T-cell (primary cell): Measurements from ENCODE around the gene CHERP. TPM values are rescaled to one million over a fixed set of nuclear protein-coding genes. Genes with fewer than 3 reads are reported as not detected.

Experiments
- ATAC-seq, 4 experiments: fragments of 200-7000 bp in 3 of 4; fragments of 150-1000 bp in 1 of 4; cut with Tn5 transposase; replicated peaks in 1 of 4; 1 replicate in 3 of 4; 2 replicates in 1 of 4; pipeline ENCODE4 v1.10.0; 2021; ENCODE audit warnings: moderate library complexity in 3 of 4, mild to moderate bottlenecking in 2 of 4, moderate number of reproducible peaks in 1 of 4
- CTCF ChIA-PET, 2 donors: fragments of 300-600 bp; sonication (Branson Sonifier 250); formaldehyde crosslinking; loops; one replicate each; lab custom pipeline; 2022; ENCODE audit warnings: antibody characterized with exemption in 2 of 2; lab: Charles Lee
- POLR2A ChIA-PET, 2 donors: fragments of 300-600 bp; sonication (Branson Sonifier 250); formaldehyde crosslinking; loops; one replicate each; lab custom pipeline; 2022; ENCODE audit warnings: antibody characterized with exemption in 2 of 2; lab: Charles Lee
- DNase-seq, 35 experiments: peaks; one replicate each; pipeline versions ENCODE4 v3.0.0 to v3.0.0-alpha.2; 2013 to 2023
- H3K27ac ChIP-seq: one replicate; pipeline ENCODE4 v1.5.1; 2013; ENCODE audit warnings: low read length
- H3K27me3 ChIP-seq, 2 experiments: replicated peaks in 1 of 2; 1 replicate in 1 of 2; 2 replicates in 1 of 2; pipeline versions ENCODE4 v1.6.1 to v1.7.0; 2013; ENCODE audit warnings: low read length in 1 of 2, mixed read lengths in 1 of 2; ENCODE audit not compliant: control insufficient read depth in 2 of 2, insufficient read depth in 2 of 2; ENCODE audit errors: extremely low read depth in 1 of 2
- H3K36me3 ChIP-seq, 2 donors: 1 replicate in 1 of 2; 2 replicates in 1 of 2; pipeline versions ENCODE4 v1.6.1 to v1.7.0; 2013; ENCODE audit warnings: low read length in 1 of 2; ENCODE audit not compliant: control insufficient read depth in 2 of 2, insufficient read depth in 1 of 2; ENCODE audit errors: extremely low read depth in 1 of 2
- H3K4me1 ChIP-seq, 2 experiments: 1 replicate in 1 of 2; 2 replicates in 1 of 2; pipeline versions ENCODE4 v1.6.1 to v1.7.0; 2013; ENCODE audit warnings: low read length in 2 of 2, mixed read lengths in 1 of 2; ENCODE audit not compliant: insufficient read depth in 2 of 2, control insufficient read depth in 1 of 2; ENCODE audit errors: extremely low read depth in 1 of 2
- H3K4me3 ChIP-seq, 2 donors: 1 replicate in 1 of 2; 2 replicates in 1 of 2; pipeline versions ENCODE4 v1.5.1 to v1.7.0; 2013; ENCODE audit warnings: mild to moderate bottlenecking in 2 of 2, low read length in 1 of 2, moderate library complexity in 1 of 2; ENCODE audit not compliant: control insufficient read depth in 1 of 2; ENCODE audit errors: extremely low read depth in 1 of 2
- H3K9me3 ChIP-seq: 2 replicates; pipeline ENCODE4 v1.7.0; 2013
- H3K27ac Mint-ChIP-seq, 2 donors: one replicate each; pipeline ENCODE4 v1.8.0; 2020 to 2021; ENCODE audit warnings: mild to moderate bottlenecking in 2 of 2, mixed read lengths in 2 of 2
- H3K27me3 Mint-ChIP-seq, 2 donors: one replicate each; pipeline ENCODE4 v1.8.0; 2021 to 2022; ENCODE audit warnings: mixed read lengths in 2 of 2
- H3K36me3 Mint-ChIP-seq: one replicate; pipeline ENCODE4 v1.8.0; 2021; ENCODE audit warnings: mixed read lengths
- H3K4me1 Mint-ChIP-seq, 3 donors: one replicate each; pipeline ENCODE4 v1.8.0; 2020 to 2022; ENCODE audit warnings: mixed read lengths in 3 of 3, mild to moderate bottlenecking in 1 of 3
- H3K4me3 Mint-ChIP-seq, 3 donors: one replicate each; pipeline ENCODE4 v1.8.0; 2020 to 2022; ENCODE audit warnings: mild to moderate bottlenecking in 3 of 3, mixed read lengths in 3 of 3, moderate library complexity in 3 of 3
- H3K9me3 Mint-ChIP-seq, 3 donors: one replicate each; pipeline ENCODE4 v1.8.0; 2020 to 2022; ENCODE audit warnings: mixed read lengths in 3 of 3
- WGBS: methylation state at CpG from one replicate; pipeline ENCODE4 v1.1.5; 2013; ENCODE audit warnings: missing lambda C conversion rate; ENCODE audit not compliant: insufficient coverage; 5-methylcytosine and 5-hydroxymethylcytosine counted together
- total RNA-seq, 35 experiments: library from RNA in 6 of 35; stranded (reverse) in 6 of 35; fragments of 120-200 nt in 1 of 35; gene quantifications; one replicate each; pipeline versions ENCODE4 v1.2.1 to v1.2.4 and lab custom pipeline; 2013 to 2026

Gene CHERP
- total RNA-seq, 5 donors from 2014 or later (not counting 1 experiment from before 2014, with no cell fraction given) = 52.6 to 76.7 (median 70.3) TPM

- Mint-ChIP-seq H3K4me3 (no peak overlapping the region), H3K27me3 (no peaks in the 10 kb centered on the region), H3K9me3 (no peaks in the 10 kb centered on the region), H3K36me3 (peaks cover 37% of the 10 kb centered on the region), H3K4me1 (peaks cover 0 to 2% (median 2%) of the 10 kb centered on the region in 3 donors), H3K27ac (no peak overlapping the region)
- peaks cover 45 to 87% of the 10 kb centered on the region in 2 donors for H3K36me3 ChIP-seq
- WGBS = 96% methylated on average over 26 of the region's 43 CpGs
- ChIA-PET POLR2A (no interaction called here), CTCF (no interaction called here)
- no peak overlapping the region for H3K4me3 ChIP-seq
- no peaks in the 10 kb centered on the region for H3K9me3 ChIP-seq
- ATAC-seq (no peak), DNase-seq (no peak)
- H3K27me3 ChIP-seq = no peaks in the 10 kb centered on the region
- H3K27ac ChIP-seq = no peak overlapping the region
- H3K4me1 ChIP-seq = no peaks in the 10 kb centered on the region
Observed at GRCh38 chr19:16530540-16531379, 11.5 kb downstream of the CHERP start.

GRCh38 chr19:16529466-16530144, 12.6 kb downstream of the CHERP start:
- Histone ChIP-seq H3K36me3 (peaks cover 37 to 89% of the 10 kb centered on the region in 2 donors), H3K4me1 (no peaks in the 10 kb centered on the region), H3K27me3 (no peaks in the 10 kb centered on the region), H3K9me3 (no peaks in the 10 kb centered on the region), H3K4me3 (no peak overlapping the region), H3K27ac (no peak overlapping the region)
- Mint-ChIP-seq H3K4me3 (no peak overlapping the region), H3K36me3 (peaks cover 36% of the 10 kb centered on the region), H3K27me3 (no peaks in the 10 kb centered on the region), H3K4me1 (no peaks in the 10 kb centered on the region), H3K27ac (no peak overlapping the region), H3K9me3 (no peaks in the 10 kb centered on the region)
- DNase-seq (no peak), ATAC-seq (no peak)
- 93% methylated on average over 25 of the region's 25 CpGs for WGBS
- ChIA-PET POLR2A (interaction anchor here in 1 of 2 donors (0.6 kb wide), 1 partner anchor 34 kb away, joined by 3 read pairs; the partner anchor contains the start of gene CALR3), CTCF (interaction anchor here in 1 of 2 donors (0.6 kb wide), 1 partner anchor 133 kb away, joined by 3 read pairs; no protein-coding TSS in a partner anchor)

- H3K36me3 ChIP-seq = peaks cover 29 to 95% of the 10 kb centered on the region in 2 donors
- POLR2A ChIA-PET = interaction anchor here (0.6 to 0.8 kb wide), 3 partner anchors 30 to 52 kb away, joined by 3 to 6 read pairs (median 4); no protein-coding TSS in a partner anchor
- H3K4me3 Mint-ChIP-seq = no peak overlapping the region
- WGBS = 100% methylated on average over 1 of the region's 12 CpGs
- no peaks in the 10 kb centered on the region for H3K27me3 Mint-ChIP-seq
- peak in 2 of 4 experiments; percentile 57 to 59 for ATAC-seq
- H3K27me3 ChIP-seq = no peaks in the 10 kb centered on the region
- no peaks in the 10 kb centered on the region for H3K9me3 ChIP-seq
- H3K27ac Mint-ChIP-seq = no peak overlapping the region
- no peaks in the 10 kb centered on the region for H3K4me1 Mint-ChIP-seq
- no peaks in the 10 kb centered on the region for H3K4me1 ChIP-seq
- H3K4me3 ChIP-seq = no peak overlapping the region
- no peaks in the 10 kb centered on the region for H3K9me3 Mint-ChIP-seq
- H3K36me3 Mint-ChIP-seq = peaks cover 41% of the 10 kb centered on the region
- peak in 31 of 35 experiments; percentile 9 to 65 (median 38) for DNase-seq
- no peak overlapping the region for H3K27ac ChIP-seq
- CTCF ChIA-PET = interaction anchor here in 1 of 2 donors (1.0 kb wide), 1 partner anchor 17 kb away, joined by 3 read pairs; no protein-coding TSS in a partner anchor
Observed at GRCh38 chr19:16527971-16528521, 14.2 kb downstream of the CHERP start.

- H3K36me3 Mint-ChIP-seq = peaks cover 46% of the 10 kb centered on the region
- no peak for DNase-seq
- CTCF ChIA-PET = interaction anchor here in 1 of 2 donors (1.0 kb wide), 1 partner anchor 16 kb away, joined by 3 read pairs; no protein-coding TSS in a partner anchor
- no peaks in the 10 kb centered on the region for H3K4me1 Mint-ChIP-seq
- Histone ChIP-seq H3K4me1 (no peaks in the 10 kb centered on the region), H3K4me3 (no peak overlapping the region), H3K27me3 (no peaks in the 10 kb centered on the region), H3K36me3 (peaks cover 32 to 95% of the 10 kb centered on the region in 2 donors), H3K9me3 (no peaks in the 10 kb centered on the region), H3K27ac (no peak overlapping the region)
- no peaks in the 10 kb centered on the region for H3K9me3 Mint-ChIP-seq
- POLR2A ChIA-PET = no interaction called here
- 86% methylated on average over 14 of the region's 14 CpGs for WGBS
- ATAC-seq = no peak
- H3K4me3 Mint-ChIP-seq = no peak overlapping the region
- H3K27ac Mint-ChIP-seq = no peak overlapping the region
- H3K27me3 Mint-ChIP-seq = no peaks in the 10 kb centered on the region
Observed at GRCh38 chr19:16527334-16527935, 14.8 kb downstream of the CHERP start.

GRCh38 chr19:16525751-16526481, 16.3 kb downstream of the CHERP start:
- 96% methylated on average over 25 of the region's 29 CpGs for WGBS

More at GRCh38 chr19:16525751-16526481, 16.3 kb downstream of the CHERP start:
- no peaks in the 10 kb centered on the region for H3K4me1 ChIP-seq
- DNase-seq (no peak), ATAC-seq (no peak)
- peaks cover 21 to 91% of the 10 kb centered on the region in 2 donors for H3K36me3 ChIP-seq
- no peaks in the 10 kb centered on the region for H3K27me3 ChIP-seq
- CTCF ChIA-PET = no interaction called here
- H3K27me3 Mint-ChIP-seq = no peaks in the 10 kb centered on the region
- H3K9me3 Mint-ChIP-seq = no peaks in the 10 kb centered on the region
- peaks cover 40% of the 10 kb centered on the region for H3K36me3 Mint-ChIP-seq
- H3K4me3 ChIP-seq = no peak overlapping the region
- H3K9me3 ChIP-seq = no peaks in the 10 kb centered on the region
- POLR2A ChIA-PET = interaction anchor here in 1 of 2 donors (0.6 kb wide), 1 partner anchor 19 kb away, joined by 3 read pairs; no protein-coding TSS in a partner anchor
- no peak overlapping the region for H3K27ac ChIP-seq
- no peaks in the 10 kb centered on the region for H3K4me1 Mint-ChIP-seq
- H3K4me3 Mint-ChIP-seq = no peak overlapping the region
- no peak overlapping the region for H3K27ac Mint-ChIP-seq
